Epidermal melanocyte (primary cell): ENCODE measurements around the gene CHAC1.

ENCODE experiments used
- DNase-seq: peaks from one replicate; pipeline ENCODE4 v3.0.0; 2011; ENCODE audit warnings: low spot score; ENCODE audit not compliant: insufficient read length

The CHAC1 gene

GRCh38 chr15:40952901-40953712 is at the start of gene CHAC1:
TSS of gene CHAC1 (plus strand) at chr15:40953471. CDS start at chr15:40953584, 113 bp downstream.
- DNase-seq: peak; percentile 100

GRCh38 chr15:40904552-40905201 is 48.6 kb upstream of the CHAC1 start:
- no peak for DNase-seq

GRCh38 chr15:40906091-40906990 is 46.9 kb upstream of the CHAC1 start:
- DNase-seq: peak; percentile 64

GRCh38 chr15:40906991-40907802 is 46.1 kb upstream of the CHAC1 start:
- DNase-seq: no peak

- DNase-seq: no peak
Measured at GRCh38 chr15:40908095-40908494, 45.2 kb upstream of the CHAC1 start.

GRCh38 chr15:40909662-40910630 is 43.3 kb upstream of the CHAC1 start:
- no peak for DNase-seq

GRCh38 chr15:40911141-40911540 is 42.1 kb upstream of the CHAC1 start:
- DNase-seq: no peak

GRCh38 chr15:40911693-40912092 is 41.6 kb upstream of the CHAC1 start:
- DNase-seq: no peak

- no peak for DNase-seq
Measured at GRCh38 chr15:40912478-40912877, 40.8 kb upstream of the CHAC1 start.

GRCh38 chr15:40914013-40914412 is 39.3 kb upstream of the CHAC1 start:
- no peak for DNase-seq

- DNase-seq: no peak
Measured at GRCh38 chr15:40914486-40914885, 38.8 kb upstream of the CHAC1 start.

- DNase-seq: no peak
Measured at GRCh38 chr15:40915116-40915661, 38.1 kb upstream of the CHAC1 start.

- no peak for DNase-seq
Measured at GRCh38 chr15:40915679-40916078, 37.6 kb upstream of the CHAC1 start.

- no peak for DNase-seq
Measured at GRCh38 chr15:40917585-40917984, 35.7 kb upstream of the CHAC1 start.

GRCh38 chr15:40918146-40918798 is 35.0 kb upstream of the CHAC1 start:
- no peak for DNase-seq

GRCh38 chr15:40918799-40919392 is 34.4 kb upstream of the CHAC1 start:
- DNase-seq: no peak

- DNase-seq: no peak
Measured at GRCh38 chr15:40921949-40922607, 31.2 kb upstream of the CHAC1 start.

- DNase-seq: no peak
Measured at GRCh38 chr15:40922608-40923005, 30.7 kb upstream of the CHAC1 start.
